Measurements from ENCODE around the gene TPD52L1. TPM values are rescaled to one million over a fixed set of nuclear protein-coding genes. Genes with fewer than 3 reads are reported as not detected.

Gene TPD52L1
- total and polyA plus RNA-seq, 2 experiments from 2014 or later = 22.8 to 24.0 TPM

DNA sequence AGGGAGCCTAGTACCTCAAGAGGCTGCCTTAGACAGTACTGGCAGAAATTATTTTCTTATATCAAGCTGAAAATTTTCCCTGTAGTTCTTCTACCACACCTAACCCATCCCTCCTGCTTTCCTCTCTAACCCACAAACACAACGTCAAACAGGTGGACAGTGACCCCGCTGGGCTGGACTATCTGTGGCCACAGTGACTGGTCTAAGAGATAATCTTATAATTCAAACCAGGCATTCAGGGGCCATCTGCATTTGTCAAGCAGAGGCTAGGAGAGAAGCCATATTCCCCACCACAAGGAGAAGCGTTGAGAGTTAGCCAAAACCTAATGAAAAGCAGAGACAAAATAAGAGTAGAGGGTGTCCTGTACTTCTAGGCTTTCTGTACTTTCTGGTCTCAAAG, 140.0 kb downstream of the TPD52L1 start:
- H3K9me3 Mint-ChIP-seq = peaks cover 3% of the 10 kb centered on the region; the same call in 1 of the 3 replicates
- no peak for DNase-seq (ENCODE audit: low spot score)
- no peaks in the 10 kb centered on the region for H3K27me3 Mint-ChIP-seq (ENCODE audit: insufficient read depth, low read depth, poor library complexity)
- Histone ChIP-seq H3K4me1 (ENCODE audit: insufficient read depth) (no peaks in the 10 kb centered on the region), H3K9me2 (ENCODE audit: insufficient read depth) (no peaks in the 10 kb centered on the region), H3K27me3 (ENCODE audit: insufficient read depth) (no peaks in the 10 kb centered on the region), H3K79me2 (replicated peaks; ENCODE audit: insufficient read depth) (no peaks in the 10 kb centered on the region; the same call in 1 of the 2 replicates), H4K20me1 (replicated peaks; ENCODE audit: insufficient read depth) (no peaks in the 10 kb centered on the region; the same call in 1 of the 2 replicates), H3K27ac (ENCODE audit: low read depth) (no peak overlapping the region), H3K4me3 (no peak overlapping the region), H3K4me2 (no peak overlapping the region), H3F3A (replicated peaks; ENCODE audit: low read depth) (no peaks in the 10 kb centered on the region), H2AFZ (no peak overlapping the region), H3K36me3 (ENCODE audit: insufficient read depth) (peaks cover 30% of the 10 kb centered on the region)
- H3K4me3 Mint-ChIP-seq = no peak overlapping the region
- no peaks in the 10 kb centered on the region for H3K4me1 Mint-ChIP-seq
- no peak for ATAC-seq
- H3K36me3 Mint-ChIP-seq (ENCODE audit: low read depth) = peaks cover 53% of the 10 kb centered on the region
- no peak overlapping the region for H3K27ac Mint-ChIP-seq
- TF ChIP-seq JUNB (IDR thresholded peaks at IDR 0.05; ENCODE audit: unreplicated experiment) = no peak
- no peak for TF ChIP-seq POLR2AphosphoS5 (IDR thresholded peaks at IDR 0.05; ENCODE audit: low read depth)
- TF ChIP-seq CREB1 (CRISPR knock-in tag; IDR thresholded peaks at IDR 0.05; ENCODE audit: low read depth) = no peak
- TF ChIP-seq EZH2phosphoT487 (IDR thresholded peaks at IDR 0.05; ENCODE audit: unreplicated experiment) = no peak
- no peak for TF ChIP-seq STAT1 (IDR thresholded peaks at IDR 0.05; ENCODE audit: unreplicated experiment)
- no peak for TF ChIP-seq ZNF331 (CRISPR knock-in tag; IDR thresholded peaks at IDR 0.05; ENCODE audit: low read depth)
- no peak for TF ChIP-seq NANOG (IDR thresholded peaks at IDR 0.05; ENCODE audit: borderline replicate concordance)

GRCh38 chr6:125294036-125294435, 140.5 kb downstream of the TPD52L1 start:
- ATAC-seq = no peak
- Histone ChIP-seq H3F3A (replicated peaks; ENCODE audit: low read depth) (no peaks in the 10 kb centered on the region), H3K4me3 (no peak overlapping the region), H3K79me2 (replicated peaks; ENCODE audit: insufficient read depth) (no peaks in the 10 kb centered on the region; the same call in 1 of the 2 replicates), H2AFZ (no peak overlapping the region), H3K36me3 (ENCODE audit: insufficient read depth) (peaks cover 34% of the 10 kb centered on the region), H4K20me1 (replicated peaks; ENCODE audit: insufficient read depth) (no peaks in the 10 kb centered on the region; the same call in 1 of the 2 replicates), H3K9me2 (ENCODE audit: insufficient read depth) (no peaks in the 10 kb centered on the region), H3K4me1 (ENCODE audit: insufficient read depth) (no peaks in the 10 kb centered on the region), H3K4me2 (no peak overlapping the region), H3K27me3 (ENCODE audit: insufficient read depth) (no peaks in the 10 kb centered on the region), H3K27ac (ENCODE audit: low read depth) (no peak overlapping the region)
- no peak for DNase-seq (ENCODE audit: low spot score)
- H3K4me3 Mint-ChIP-seq = no peak overlapping the region
- H3K9me3 Mint-ChIP-seq = peaks cover 3% of the 10 kb centered on the region; the same call in 1 of the 3 replicates
- peaks cover 58% of the 10 kb centered on the region for H3K36me3 Mint-ChIP-seq (ENCODE audit: low read depth)
- H3K27me3 Mint-ChIP-seq (ENCODE audit: insufficient read depth, low read depth, poor library complexity) = no peaks in the 10 kb centered on the region
- no peak overlapping the region for H3K27ac Mint-ChIP-seq
- H3K4me1 Mint-ChIP-seq = no peaks in the 10 kb centered on the region
- TF ChIP-seq EZH2phosphoT487 (IDR thresholded peaks at IDR 0.05; ENCODE audit: unreplicated experiment) = no peak
- no peak for TF ChIP-seq ZNF114 (CRISPR knock-in tag; IDR thresholded peaks at IDR 0.05)
- TF ChIP-seq CREB1 (CRISPR knock-in tag; IDR thresholded peaks at IDR 0.05; ENCODE audit: low read depth) = no peak
- TF ChIP-seq NANOG (IDR thresholded peaks at IDR 0.05; ENCODE audit: borderline replicate concordance) = no peak
- TF ChIP-seq ETS1 (IDR thresholded peaks at IDR 0.05) = no peak
- TF ChIP-seq JUNB (IDR thresholded peaks at IDR 0.05; ENCODE audit: unreplicated experiment) = no peak
- TF ChIP-seq POLR2AphosphoS5 (IDR thresholded peaks at IDR 0.05; ENCODE audit: low read depth) = no peak
- TF ChIP-seq, protein P1, sequence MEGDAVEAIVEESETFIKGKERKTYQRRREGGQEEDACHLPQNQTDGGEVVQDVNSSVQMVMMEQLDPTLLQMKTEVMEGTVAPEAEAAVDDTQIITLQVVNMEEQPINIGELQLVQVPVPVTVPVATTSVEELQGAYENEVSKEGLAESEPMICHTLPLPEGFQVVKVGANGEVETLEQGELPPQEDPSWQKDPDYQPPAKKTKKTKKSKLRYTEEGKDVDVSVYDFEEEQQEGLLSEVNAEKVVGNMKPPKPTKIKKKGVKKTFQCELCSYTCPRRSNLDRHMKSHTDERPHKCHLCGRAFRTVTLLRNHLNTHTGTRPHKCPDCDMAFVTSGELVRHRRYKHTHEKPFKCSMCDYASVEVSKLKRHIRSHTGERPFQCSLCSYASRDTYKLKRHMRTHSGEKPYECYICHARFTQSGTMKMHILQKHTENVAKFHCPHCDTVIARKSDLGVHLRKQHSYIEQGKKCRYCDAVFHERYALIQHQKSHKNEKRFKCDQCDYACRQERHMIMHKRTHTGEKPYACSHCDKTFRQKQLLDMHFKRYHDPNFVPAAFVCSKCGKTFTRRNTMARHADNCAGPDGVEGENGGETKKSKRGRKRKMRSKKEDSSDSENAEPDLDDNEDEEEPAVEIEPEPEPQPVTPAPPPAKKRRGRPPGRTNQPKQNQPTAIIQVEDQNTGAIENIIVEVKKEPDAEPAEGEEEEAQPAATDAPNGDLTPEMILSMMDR (conservative IDR thresholded peaks at IDR 0.05; ENCODE audit: low read depth in 2 of 2) = no peak
- TF ChIP-seq EZH2 (IDR thresholded peaks at IDR 0.05; ENCODE audit: low read depth, unreplicated experiment) = no peak
- TF ChIP-seq REST (IDR thresholded peaks at IDR 0.05; ENCODE audit: unreplicated experiment) = no peak
- no peak for TF ChIP-seq STAT1 (IDR thresholded peaks at IDR 0.05; ENCODE audit: unreplicated experiment)
- no peak for TF ChIP-seq ZNF331 (CRISPR knock-in tag; IDR thresholded peaks at IDR 0.05; ENCODE audit: low read depth)

Measured in GM23338 (cell line).